ENCODE data around the gene ZNF892. TPM values are rescaled to one million over a fixed set of nuclear protein-coding genes. Genes with fewer than 3 reads are reported as not detected.
"Not testable (repeated sequence)": the region's sequence is repeated elsewhere in the genome, so short reads cannot be mapped to it uniquely, and the experiment has no call there.

ZNF892 gene
- total RNA-seq, 1 donor from 2014 or later, result 20.2 TPM

DNA sequence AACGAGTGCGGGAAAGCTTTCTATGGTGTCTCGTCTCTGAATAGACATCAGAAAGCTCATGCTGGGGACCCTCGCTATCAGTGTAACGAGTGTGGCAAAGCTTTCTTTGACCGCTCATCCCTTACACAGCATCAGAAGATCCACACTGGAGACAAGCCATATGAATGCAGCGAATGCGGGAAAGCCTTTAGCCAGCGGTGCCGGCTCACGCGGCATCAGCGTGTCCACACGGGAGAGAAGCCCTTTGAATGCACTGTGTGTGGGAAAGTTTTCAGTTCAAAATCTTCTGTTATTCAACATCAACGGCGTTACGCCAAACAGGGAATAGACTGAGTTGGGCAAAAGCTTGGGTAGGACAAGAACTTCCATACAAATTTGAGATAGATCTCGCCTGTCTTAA lies 25.5 kb upstream of the ZNF892 start:
- Mint-ChIP-seq H3K4me3 (no peak overlapping the region), H3K36me3 (ENCODE audit: low read depth) (peaks cover 31% of the 10 kb centered on the region), H3K4me1 (no peaks in the 10 kb centered on the region), H3K27me3 (ENCODE audit: low read depth) (no peaks in the 10 kb centered on the region), H3K27ac (ENCODE audit: unreplicated experiment) (no peak overlapping the region), H3K9me3 (peaks cover 3% of the 10 kb centered on the region)
- TF ChIP-seq, protein P1, sequence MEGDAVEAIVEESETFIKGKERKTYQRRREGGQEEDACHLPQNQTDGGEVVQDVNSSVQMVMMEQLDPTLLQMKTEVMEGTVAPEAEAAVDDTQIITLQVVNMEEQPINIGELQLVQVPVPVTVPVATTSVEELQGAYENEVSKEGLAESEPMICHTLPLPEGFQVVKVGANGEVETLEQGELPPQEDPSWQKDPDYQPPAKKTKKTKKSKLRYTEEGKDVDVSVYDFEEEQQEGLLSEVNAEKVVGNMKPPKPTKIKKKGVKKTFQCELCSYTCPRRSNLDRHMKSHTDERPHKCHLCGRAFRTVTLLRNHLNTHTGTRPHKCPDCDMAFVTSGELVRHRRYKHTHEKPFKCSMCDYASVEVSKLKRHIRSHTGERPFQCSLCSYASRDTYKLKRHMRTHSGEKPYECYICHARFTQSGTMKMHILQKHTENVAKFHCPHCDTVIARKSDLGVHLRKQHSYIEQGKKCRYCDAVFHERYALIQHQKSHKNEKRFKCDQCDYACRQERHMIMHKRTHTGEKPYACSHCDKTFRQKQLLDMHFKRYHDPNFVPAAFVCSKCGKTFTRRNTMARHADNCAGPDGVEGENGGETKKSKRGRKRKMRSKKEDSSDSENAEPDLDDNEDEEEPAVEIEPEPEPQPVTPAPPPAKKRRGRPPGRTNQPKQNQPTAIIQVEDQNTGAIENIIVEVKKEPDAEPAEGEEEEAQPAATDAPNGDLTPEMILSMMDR (conservative IDR thresholded peaks at IDR 0.05), result no peak
- DNase-seq (ENCODE audit: low read depth, low spot score), result no peak

DNA sequence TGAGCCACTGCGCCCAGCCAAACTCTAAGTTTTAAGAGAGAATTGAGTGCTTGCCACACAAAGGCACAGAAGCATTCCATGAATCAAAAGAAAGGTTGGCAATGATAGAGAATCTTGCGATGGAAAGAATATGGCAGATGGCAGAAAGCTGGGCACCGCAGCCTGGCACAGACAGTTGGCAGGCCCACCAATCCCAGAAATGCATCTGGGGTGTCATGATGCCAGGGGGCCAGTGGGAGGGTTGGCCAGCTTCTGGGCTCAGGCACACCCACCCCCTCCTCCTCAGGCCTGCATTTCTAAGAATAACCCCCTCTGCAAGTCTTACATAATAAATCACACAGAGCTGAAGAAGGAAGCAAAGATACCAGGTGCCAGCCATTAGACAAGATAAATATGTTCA lies 22.1 kb upstream of the ZNF892 start:
- Mint-ChIP-seq H3K9me3 (peaks cover 3% of the 10 kb centered on the region), H3K4me1 (no peaks in the 10 kb centered on the region), H3K27me3 (ENCODE audit: low read depth) (peaks cover 11% of the 10 kb centered on the region), H3K4me3 (no peak overlapping the region), H3K27ac (ENCODE audit: unreplicated experiment) (peak overlapping the region; percentile 48), H3K36me3 (ENCODE audit: low read depth) (peaks cover 23% of the 10 kb centered on the region)
- DNase-seq (ENCODE audit: low read depth, low spot score), result no peak
- TF ChIP-seq, protein P1 (conservative IDR thresholded peaks at IDR 0.05), result no peak

DNA sequence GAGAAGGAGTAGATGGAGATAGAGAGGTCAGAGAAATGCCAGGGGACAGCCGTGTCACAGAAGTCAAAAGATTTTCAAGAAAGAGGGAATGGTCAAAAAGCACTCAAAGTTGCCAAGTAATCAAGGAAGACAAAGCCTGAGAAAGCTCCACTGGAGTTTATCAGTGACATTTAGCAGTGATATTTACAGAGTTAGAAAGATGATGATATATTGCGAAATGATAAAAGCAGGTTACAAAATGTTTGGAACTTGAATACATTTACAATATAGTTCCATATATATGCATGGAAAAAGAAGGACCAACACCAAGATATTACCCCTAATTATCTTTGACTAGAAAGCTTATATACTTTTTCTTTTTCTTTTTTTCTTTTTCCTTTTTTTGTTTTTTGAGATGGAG lies 21.3 kb upstream of the ZNF892 start:
- H3K36me3 Mint-ChIP-seq (ENCODE audit: low read depth), result peaks cover 18% of the 10 kb centered on the region
- H3K9me3 Mint-ChIP-seq, result no peaks in the 10 kb centered on the region
- no peaks in the 10 kb centered on the region for H3K4me1 Mint-ChIP-seq
- no peak for DNase-seq (ENCODE audit: low read depth, low spot score)
- peaks cover 19% of the 10 kb centered on the region for H3K27me3 Mint-ChIP-seq (ENCODE audit: low read depth)
- TF ChIP-seq, protein P1 (conservative IDR thresholded peaks at IDR 0.05), result no peak
- no peak overlapping the region for H3K27ac Mint-ChIP-seq (ENCODE audit: unreplicated experiment)
- no peak overlapping the region for H3K4me3 Mint-ChIP-seq

DNA sequence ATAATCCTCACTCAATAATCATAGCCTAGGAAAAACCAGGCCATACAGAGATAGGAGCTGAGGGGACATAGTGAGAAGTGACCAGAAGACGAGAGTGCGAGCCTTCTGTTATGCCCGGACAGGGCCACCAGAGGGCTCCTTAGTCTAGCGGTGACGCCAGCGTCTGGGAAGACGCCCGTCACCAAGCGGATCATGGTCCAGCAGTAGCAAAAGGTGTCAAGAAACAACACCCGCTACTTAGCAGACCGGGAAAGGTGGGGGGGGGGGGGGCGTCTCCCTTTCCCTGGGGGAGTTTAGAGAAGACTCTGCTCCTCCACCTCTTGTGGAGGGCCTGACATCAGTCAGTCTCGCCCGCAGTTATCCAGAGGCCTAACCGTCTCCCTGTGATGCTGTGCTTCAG lies 14.4 kb upstream of the ZNF892 start:
- peak; percentile 68 for DNase-seq (ENCODE audit: low read depth, low spot score)
- H3K4me1 Mint-ChIP-seq; H3K4me3 Mint-ChIP-seq; H3K36me3 Mint-ChIP-seq (ENCODE audit: low read depth); H3K27ac Mint-ChIP-seq (ENCODE audit: unreplicated experiment); H3K9me3 Mint-ChIP-seq: not testable (repeated sequence)
- peaks cover 47% of the 10 kb centered on the region for H3K27me3 Mint-ChIP-seq (ENCODE audit: low read depth)
- TF ChIP-seq, protein P1 (conservative IDR thresholded peaks at IDR 0.05), result peak; percentile 70

DNA sequence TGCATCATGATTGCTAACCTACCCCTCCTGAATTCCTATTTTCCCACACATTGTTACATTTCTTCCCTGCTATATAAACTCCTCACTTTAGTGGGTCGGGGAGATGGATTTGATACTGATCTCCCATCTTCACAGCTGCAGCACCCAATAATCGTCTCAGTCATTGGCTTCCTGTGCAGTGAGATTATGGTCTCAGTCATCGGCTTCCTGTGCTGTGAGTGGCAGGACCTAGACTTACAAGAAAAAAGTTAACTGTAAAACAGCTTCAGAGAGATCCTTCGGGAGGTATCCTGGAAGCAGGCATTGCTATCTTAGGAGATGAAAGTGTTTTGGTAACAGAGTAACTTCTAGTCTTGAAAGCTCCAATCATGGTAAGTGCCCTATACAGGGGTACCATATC lies 3.4 kb upstream of the ZNF892 start:
- DNase-seq (ENCODE audit: low read depth, low spot score), result no peak
- Mint-ChIP-seq H3K27me3 (ENCODE audit: low read depth) (peaks cover 15% of the 10 kb centered on the region), H3K27ac (ENCODE audit: unreplicated experiment) (no peak overlapping the region), H3K36me3 (ENCODE audit: low read depth) (peaks cover 19% of the 10 kb centered on the region), H3K9me3 (peaks cover 6% of the 10 kb centered on the region), H3K4me1 (peaks cover 22% of the 10 kb centered on the region), H3K4me3 (no peak overlapping the region)
- TF ChIP-seq, protein P1 (conservative IDR thresholded peaks at IDR 0.05), result no peak

DNA sequence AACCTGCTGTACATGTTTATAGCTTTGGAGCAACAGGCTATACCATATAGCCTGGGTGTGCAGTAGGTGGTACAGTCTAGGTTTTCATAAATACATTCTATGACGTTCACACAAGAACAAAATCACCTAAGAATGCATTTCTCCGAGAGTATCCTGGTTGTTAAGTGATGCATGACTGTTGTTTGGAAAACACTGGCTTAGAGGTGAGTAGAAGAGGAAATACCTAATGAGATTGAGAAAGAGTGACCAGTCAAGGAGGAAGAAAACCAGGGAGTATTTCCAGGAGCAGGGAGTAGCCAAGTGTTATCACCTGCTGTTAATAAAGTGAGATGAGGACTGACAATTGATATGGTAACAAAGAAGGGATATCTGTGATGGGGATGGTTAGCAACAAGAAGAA lies 2.9 kb upstream of the ZNF892 start:
- Mint-ChIP-seq H3K4me1 (peaks cover 27% of the 10 kb centered on the region), H3K36me3 (ENCODE audit: low read depth) (peaks cover 23% of the 10 kb centered on the region), H3K9me3 (peaks cover 11% of the 10 kb centered on the region), H3K4me3 (peak overlapping the region; percentile 16), H3K27ac (ENCODE audit: unreplicated experiment) (no peak overlapping the region), H3K27me3 (ENCODE audit: low read depth) (peaks cover 12% of the 10 kb centered on the region)
- TF ChIP-seq, protein P1 (conservative IDR thresholded peaks at IDR 0.05), result no peak
- DNase-seq (ENCODE audit: low read depth, low spot score), result no peak
